Caco-2 (cell line): Measurements from ENCODE around the gene C16orf87. TPM values are rescaled to one million over a fixed set of nuclear protein-coding genes. Genes with fewer than 3 reads are reported as not detected.

Source experiments
- BruUV-seq: library from RNA; stranded (reverse); fragments of 400-500 nt; replicated peaks from 2 replicates; lab custom pipeline; 2021; lab: Mats Ljungman, UMichigan
- CTCF ChIA-PET: fragments of 300-600 bp; sonication (Branson Sonifier 250); formaldehyde crosslinking; loops from one replicate; lab custom pipeline; 2022; ENCODE audit warnings: antibody characterized with exemption; lab: Charles Lee
- POLR2A ChIA-PET: fragments of 300-600 bp; sonication (Branson Sonifier 250); formaldehyde crosslinking; loops from one replicate; lab custom pipeline; 2022; ENCODE audit warnings: antibody characterized with exemption; lab: Charles Lee
- DNase-seq, 2 experiments: peaks; one replicate each; pipeline versions ENCODE4 v3.0.0 to v3.0.0-alpha.2; 2020 to 2022
- H3K27me3 ChIP-seq: replicated peaks from 2 replicates; pipeline ENCODE4 v1.6.0; 2011; ENCODE audit warnings: low read length; ENCODE audit not compliant: control insufficient read depth, insufficient read depth
- H3K36me3 ChIP-seq: 2 replicates; pipeline ENCODE4 v1.5.1; 2011; ENCODE audit warnings: low read length; ENCODE audit not compliant: control insufficient read depth, insufficient read depth
- H3K4me1 ChIP-seq: fragments of 250-450 bp; sonication (Bioruptor Pico); 2 replicates; pipeline ENCODE4 v1.5.1; 2020; ENCODE audit warnings: mild to moderate bottlenecking
- H3K4me3 ChIP-seq: 2 replicates; pipeline ENCODE4 v1.5.1; 2011; ENCODE audit warnings: low read depth, mild to moderate bottlenecking, control low read depth, low read length
- H3K9me3 ChIP-seq: fragments of 250-450 bp; sonication (Bioruptor Pico); 2 replicates; pipeline ENCODE4 v1.5.1; 2020; ENCODE audit warnings: mild to moderate bottlenecking, moderate library complexity
- H3K27ac Mint-ChIP-seq: one replicate; pipeline ENCODE4 v1.8.0; 2022; ENCODE audit warnings: mixed read lengths; ENCODE audit not compliant: unreplicated experiment
- H3K27me3 Mint-ChIP-seq: one replicate; pipeline ENCODE4 v1.8.0; 2022; ENCODE audit warnings: mixed read lengths; ENCODE audit not compliant: insufficient read depth, unreplicated experiment
- H3K36me3 Mint-ChIP-seq: one replicate; pipeline ENCODE4 v1.8.0; 2022; ENCODE audit warnings: mild to moderate bottlenecking, mixed read lengths; ENCODE audit not compliant: insufficient read depth, unreplicated experiment
- H3K4me1 Mint-ChIP-seq: one replicate; pipeline ENCODE4 v1.8.0; 2022; ENCODE audit warnings: low read depth, mixed read lengths; ENCODE audit not compliant: unreplicated experiment
- H3K4me3 Mint-ChIP-seq: one replicate; pipeline ENCODE4 v1.8.0; 2022; ENCODE audit warnings: mild to moderate bottlenecking, moderate library complexity, mixed read lengths; ENCODE audit not compliant: unreplicated experiment
- H3K9me3 Mint-ChIP-seq: one replicate; pipeline ENCODE4 v1.8.0; 2022; ENCODE audit warnings: mixed read lengths; ENCODE audit not compliant: unreplicated experiment
- CTCF ChIP-seq, 2 experiments: fragments of 200-600 bp in 1 of 2; IDR thresholded peaks; 1 replicate in 1 of 2; 2 replicates in 1 of 2; pipeline versions ENCODE4 v1.5.1 to v1.8.0; 2011 to 2022; ENCODE audit warnings: antibody characterized with exemption in 1 of 2, control low read depth in 1 of 2, inconsistent platforms in 1 of 2, low read depth in 1 of 2, low read length in 1 of 2, mild to moderate bottlenecking in 1 of 2, moderate library complexity in 1 of 2; ENCODE audit not compliant: insufficient read depth in 1 of 2, severe bottlenecking in 1 of 2, unreplicated experiment in 1 of 2
- intact Hi-C: fragments of 100-400 bp; cut with micrococcal nuclease; formaldehyde crosslinking; loops from one replicate; pipeline ENCODE4 v1.10.0; 2022; ENCODE audit not compliant: unreplicated experiment
- total RNA-seq: library from RNA; stranded (reverse); gene quantifications from 2 replicates; pipeline ENCODE4 v1.2.3, GENCODE V29; 2022

C16orf87 gene
- total RNA-seq, 1 experiment from 2014 or later = 12.1 TPM

GRCh38 chr16:46862555-46863447 lies 31.8 kb upstream of the C16orf87 start:
- no peak overlapping the region for H3K4me3 Mint-ChIP-seq
- H3K36me3 ChIP-seq = no peaks in the 10 kb centered on the region

GRCh38 chr16:46859719-46860152 lies 28.8 kb upstream of the C16orf87 start:
- peaks cover 25% of the 10 kb centered on the region for H3K4me1 Mint-ChIP-seq
- H3K27ac Mint-ChIP-seq = peak overlapping the region; percentile 12
- no peaks in the 10 kb centered on the region for H3K36me3 Mint-ChIP-seq
- no peaks in the 10 kb centered on the region for H3K27me3 Mint-ChIP-seq
- no peaks in the 10 kb centered on the region for H3K9me3 ChIP-seq
- TF ChIP-seq CTCF (IDR thresholded peaks at IDR 0.05; ENCODE audit: insufficient read depth in 1 of 2, low read depth in 1 of 2, low read length in 1 of 2, severe bottlenecking in 1 of 2, unreplicated experiment in 1 of 2) = no peak
- peaks cover 44% of the 10 kb centered on the region for H3K4me1 ChIP-seq
- CTCF ChIA-PET = no interaction called here
- no peaks in the 10 kb centered on the region for H3K27me3 ChIP-seq
- H3K36me3 ChIP-seq = no peaks in the 10 kb centered on the region
- POLR2A ChIA-PET = no interaction called here
- H3K4me3 ChIP-seq = no peak overlapping the region
- no peak overlapping the region for H3K4me3 Mint-ChIP-seq
- H3K9me3 Mint-ChIP-seq = no peaks in the 10 kb centered on the region
- intact Hi-C loops = loop anchor here (10.0 kb wide), 1 partner anchor 1305 kb away; no protein-coding TSS in a partner anchor
- BruUV-seq = no TSS peak
- peak; percentile 21 to 46 for DNase-seq

More at GRCh38 chr16:46862555-46863447, 31.8 kb upstream of the C16orf87 start:
- Mint-ChIP-seq H3K36me3 (no peaks in the 10 kb centered on the region), H3K9me3 (no peaks in the 10 kb centered on the region), H3K4me1 (peaks cover 8% of the 10 kb centered on the region), H3K27ac (no peak overlapping the region), H3K27me3 (no peaks in the 10 kb centered on the region)
- no peaks in the 10 kb centered on the region for H3K27me3 ChIP-seq
- no peak overlapping the region for H3K4me3 ChIP-seq
- peaks cover 15% of the 10 kb centered on the region for H3K4me1 ChIP-seq
- BruUV-seq = no TSS peak
- DNase-seq = no peak
- intact Hi-C loops = no loop called here
- POLR2A ChIA-PET = no interaction called here
- CTCF ChIA-PET = interaction anchor here (1.4 kb wide), 1 partner anchor 23 kb away, joined by 3 read pairs; no protein-coding TSS in a partner anchor
- no peaks in the 10 kb centered on the region for H3K9me3 ChIP-seq
- TF ChIP-seq CTCF (IDR thresholded peaks at IDR 0.05; ENCODE audit: insufficient read depth in 1 of 2, low read depth in 1 of 2, low read length in 1 of 2, severe bottlenecking in 1 of 2, unreplicated experiment in 1 of 2) = no peak

- Mint-ChIP-seq H3K9me3 (no peaks in the 10 kb centered on the region), H3K27ac (peak overlapping the region; percentile 13), H3K4me1 (peaks cover 29% of the 10 kb centered on the region), H3K4me3 (no peak overlapping the region), H3K36me3 (no peaks in the 10 kb centered on the region), H3K27me3 (no peaks in the 10 kb centered on the region)
- H3K4me1 ChIP-seq = peaks cover 54% of the 10 kb centered on the region
- intact Hi-C loops = loop anchor here (10.0 kb wide), 1 partner anchor 1307 kb away; no protein-coding TSS in a partner anchor
- POLR2A ChIA-PET = interaction anchor here (1.1 kb wide), 1 partner anchor 51 kb away, joined by 4 read pairs; no protein-coding TSS in a partner anchor
- no peak overlapping the region for H3K4me3 ChIP-seq
- DNase-seq = peak in 1 of 2 experiments; percentile 30
- CTCF ChIA-PET = interaction anchor here (0.7 to 1.2 kb wide), 4 partner anchors 22 to 50 kb away, joined by 3 to 13 read pairs (median 4); no protein-coding TSS in a partner anchor
- H3K36me3 ChIP-seq = no peaks in the 10 kb centered on the region
- no peaks in the 10 kb centered on the region for H3K9me3 ChIP-seq
- no peaks in the 10 kb centered on the region for H3K27me3 ChIP-seq
- no TSS peak for BruUV-seq
- TF ChIP-seq CTCF (IDR thresholded peaks at IDR 0.05; ENCODE audit: insufficient read depth in 1 of 2, low read depth in 1 of 2, low read length in 1 of 2, severe bottlenecking in 1 of 2, unreplicated experiment in 1 of 2) = no peak
Observed at GRCh38 chr16:46858151-46858550, 27.2 kb upstream of the C16orf87 start.
